Naive thymus-derived CD8-positive, alpha-beta T cell (primary cell): ENCODE measurements around the gene GPR3. TPM values are rescaled to one million over a fixed set of nuclear protein-coding genes. Genes with fewer than 3 reads are reported as not detected.
"Not testable (repeated sequence)": the region's sequence is repeated elsewhere in the genome, so short reads cannot be mapped to it uniquely, and the experiment has no call there.

Source experiments
- ATAC-seq, 2 donors: fragments of 150-1000 bp; cut with Tn5 transposase in 1 of 2; sonication (Bioruptor Pico), chemical (Tn5 transposase) in 1 of 2; 1 replicate in 1 of 2; 2 replicates in 1 of 2; pipeline ENCODE4 v1.10.0; 2021; ENCODE audit warnings: mild to moderate bottlenecking in 2 of 2, moderate library complexity in 2 of 2
- POLR2A ChIA-PET: fragments of 350-600 bp; sonication (Branson Sonifier 250); formaldehyde crosslinking; loops from one replicate; lab custom pipeline; 2021; ENCODE audit warnings: antibody characterized with exemption; lab: Charles Lee
- DNase-seq, 10 donors: peaks; one replicate each; pipeline versions ENCODE4 v3.0.0 to v3.0.0-alpha.2; 2020 to 2022
- H3K27ac Mint-ChIP-seq, 10 donors: one replicate each; pipeline ENCODE4 v1.8.0; 2020 to 2022; ENCODE audit warnings: mild to moderate bottlenecking in 10 of 10, mixed read lengths in 10 of 10, moderate library complexity in 4 of 10, inconsistent platforms in 1 of 10
- H3K27me3 Mint-ChIP-seq, 5 donors: one replicate each; pipeline ENCODE4 v1.8.0; 2021 to 2022; ENCODE audit warnings: mixed read lengths in 5 of 5
- H3K36me3 Mint-ChIP-seq, 3 donors: one replicate each; pipeline ENCODE4 v1.8.0; 2020 to 2022; ENCODE audit warnings: mixed read lengths in 3 of 3, mild to moderate bottlenecking in 2 of 3, inconsistent platforms in 1 of 3
- H3K4me1 Mint-ChIP-seq, 4 donors: one replicate each; pipeline ENCODE4 v1.8.0; 2021 to 2022; ENCODE audit warnings: mixed read lengths in 4 of 4
- H3K4me3 Mint-ChIP-seq, 10 donors: one replicate each; pipeline ENCODE4 v1.8.0; 2020 to 2022; ENCODE audit warnings: mild to moderate bottlenecking in 10 of 10, mixed read lengths in 10 of 10, moderate library complexity in 6 of 10, inconsistent platforms in 1 of 10
- H3K9me3 Mint-ChIP-seq, 9 donors: one replicate each; pipeline ENCODE4 v1.8.0; 2020 to 2022; ENCODE audit warnings: mixed read lengths in 9 of 9, mild to moderate bottlenecking in 3 of 9, inconsistent platforms in 1 of 9, moderate library complexity in 1 of 9
- polyA plus RNA-seq, 3 donors: library from polyadenylated mRNA; unstranded; fragments of 300-500 nt; fragmentation: Illumina TruSeq; gene quantifications; one replicate each; pipeline ENCODE4 v1.2.3, GENCODE V29; 2021
- total RNA-seq, 8 experiments: library from RNA in 2 of 8; stranded (reverse) in 2 of 8; gene quantifications; one replicate each; pipeline ENCODE4 v1.2.3 and lab custom pipeline; 2021 to 2026

The GPR3 gene
- total and polyA plus RNA-seq, 5 experiments from 2014 or later, result 0.10 to 0.28 TPM; not detected in 3

DNA sequence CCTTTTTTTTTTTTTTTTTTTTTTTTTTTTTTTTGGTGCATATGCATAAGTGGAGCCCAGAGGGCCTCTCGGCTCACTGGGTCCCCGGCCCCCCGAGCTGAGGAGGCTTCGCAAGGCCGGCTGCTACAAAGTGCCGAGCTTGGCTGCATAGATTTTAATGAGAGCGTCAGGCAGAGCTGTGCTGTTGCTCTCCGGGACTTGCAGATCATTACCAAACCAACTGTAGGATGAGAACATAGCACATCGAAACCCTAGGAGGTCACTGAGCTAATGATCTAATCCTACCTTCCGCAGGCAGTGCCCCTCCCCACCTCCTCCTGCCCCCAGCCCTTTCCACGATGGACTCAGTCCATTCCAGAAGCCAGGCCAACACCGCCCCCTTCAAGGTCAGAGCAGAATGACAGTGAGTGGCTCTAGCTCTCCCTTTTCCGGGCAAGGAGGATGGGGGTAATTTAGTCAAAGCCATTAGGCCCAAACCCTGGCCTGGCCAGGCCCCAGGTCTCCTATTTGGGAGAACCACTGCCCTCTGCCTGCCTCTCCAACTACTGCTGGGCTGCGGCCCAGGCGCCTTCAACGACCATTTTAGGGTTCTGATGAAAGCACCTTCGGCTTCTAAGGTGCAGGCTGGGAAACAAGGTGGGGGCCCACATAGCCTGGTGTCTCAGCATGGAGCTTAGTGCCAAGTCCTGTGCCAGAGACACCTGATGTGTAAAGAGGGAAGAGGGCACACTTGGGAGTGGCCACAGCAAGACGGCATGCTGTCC is 13.4 kb downstream of the GPR3 start:
- H3K27me3 Mint-ChIP-seq, H3K9me3 Mint-ChIP-seq, ATAC-seq, H3K4me3 Mint-ChIP-seq, DNase-seq: not testable (repeated sequence)
- POLR2A ChIA-PET, result interaction anchor here (0.8 to 0.9 kb wide), 2 partner anchors 12 to 25 kb away, joined by 3 read pairs; no protein-coding TSS in a partner anchor
- peaks cover 0 to 37% (median 3%) of the 10 kb centered on the region in 3 donors for H3K36me3 Mint-ChIP-seq
- peak overlapping the region in 4 of 10 donors; percentile 14 to 86 (median 54) for H3K27ac Mint-ChIP-seq
- H3K4me1 Mint-ChIP-seq, result peaks cover 12 to 52% (median 23%) of the 10 kb centered on the region in 4 donors

GRCh38 chr1:27406362-27406680 is 13.9 kb downstream of the GPR3 start:
- Mint-ChIP-seq H3K4me3 (no peak overlapping the region), H3K9me3 (no peaks in the 10 kb centered on the region), H3K4me1 (peaks cover 12 to 52% (median 23%) of the 10 kb centered on the region in 4 donors), H3K36me3 (peaks cover 0 to 43% (median 3%) of the 10 kb centered on the region in 3 donors), H3K27ac (peak overlapping the region in 3 of 10 donors; percentile 50 to 86 (median 58)), H3K27me3 (no peaks in the 10 kb centered on the region)
- ATAC-seq (no peak), DNase-seq (no peak)
- POLR2A ChIA-PET, result interaction anchor here (0.8 kb wide), 1 partner anchor 11 kb away, joined by 3 read pairs; no protein-coding TSS in a partner anchor

DNA sequence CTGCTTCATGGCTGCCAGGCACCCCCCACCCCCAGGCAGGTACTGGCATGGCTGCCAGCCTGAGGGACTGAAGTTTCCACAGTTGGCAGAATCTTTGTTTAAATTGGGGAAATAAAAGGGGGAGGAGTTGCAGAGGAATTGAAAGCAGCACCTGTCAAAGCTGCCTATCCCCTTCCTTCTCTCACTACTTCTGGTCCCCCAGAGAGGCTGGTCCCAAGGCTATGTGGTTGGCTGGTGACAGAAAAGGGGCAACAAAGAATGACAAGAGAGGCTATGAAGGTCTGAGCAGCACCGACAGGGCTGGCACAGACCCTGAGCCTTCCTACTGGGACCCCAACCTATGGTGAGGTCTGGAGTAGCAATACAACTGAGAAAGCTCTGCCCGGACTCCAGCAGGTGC is 14.4 kb downstream of the GPR3 start:
- H3K4me1 Mint-ChIP-seq, result peaks cover 12 to 47% (median 21%) of the 10 kb centered on the region in 4 donors
- DNase-seq, H3K4me3 Mint-ChIP-seq, H3K27me3 Mint-ChIP-seq, H3K9me3 Mint-ChIP-seq, ATAC-seq, POLR2A ChIA-PET: not testable (repeated sequence)
- peak overlapping the region in 4 of 10 donors; percentile 25 to 56 (median 46) for H3K27ac Mint-ChIP-seq
- H3K36me3 Mint-ChIP-seq, result peaks cover 0 to 45% (median 3%) of the 10 kb centered on the region in 3 donors

DNA sequence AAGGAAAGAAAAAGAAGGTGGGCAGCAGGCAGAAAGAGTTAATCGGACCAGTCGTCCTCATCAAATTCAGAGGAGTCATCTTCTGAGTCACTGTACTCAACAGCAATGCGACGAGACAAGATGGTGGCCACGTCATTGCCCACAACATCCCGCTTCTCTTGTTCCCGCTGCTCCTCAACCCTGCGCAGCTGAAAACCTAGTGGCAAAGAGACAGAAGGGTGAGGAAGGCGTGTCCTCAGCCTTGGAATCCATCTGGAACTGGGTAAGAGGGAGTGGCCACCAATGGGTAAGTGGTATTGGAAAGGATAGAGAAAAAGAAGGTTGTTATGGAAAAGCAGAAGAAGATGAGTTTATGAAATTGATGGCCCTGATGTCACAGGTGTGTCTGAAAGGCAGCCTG is 15.7 kb downstream of the GPR3 start:
- POLR2A ChIA-PET, result no interaction called here
- peaks cover 8 to 33% (median 12%) of the 10 kb centered on the region in 4 donors for H3K4me1 Mint-ChIP-seq
- no peak for ATAC-seq
- H3K27ac Mint-ChIP-seq, result peak overlapping the region in 5 of 10 donors; percentile 22 to 69 (median 56)
- no peaks in the 10 kb centered on the region for H3K9me3 Mint-ChIP-seq
- no peaks in the 10 kb centered on the region for H3K27me3 Mint-ChIP-seq
- H3K36me3 Mint-ChIP-seq, result peaks cover 0 to 58% (median 8%) of the 10 kb centered on the region in 3 donors
- H3K4me3 Mint-ChIP-seq, result no peak overlapping the region
- no peak for DNase-seq

GRCh38 chr1:27409669-27410068 is 17.2 kb downstream of the GPR3 start:
- H3K27ac Mint-ChIP-seq, result peak overlapping the region in 1 of 10 donors; percentile 62
- ATAC-seq, result no peak
- peaks cover 3 to 73% (median 8%) of the 10 kb centered on the region in 3 donors for H3K36me3 Mint-ChIP-seq
- DNase-seq, result no peak
- H3K4me3 Mint-ChIP-seq, result no peak overlapping the region
- POLR2A ChIA-PET, result interaction anchor here (1.2 kb wide), 1 partner anchor 72 kb away, joined by 3 read pairs; no protein-coding TSS in a partner anchor
- H3K27me3 Mint-ChIP-seq, result no peaks in the 10 kb centered on the region
- H3K9me3 Mint-ChIP-seq, result no peaks in the 10 kb centered on the region
- peaks cover 0 to 18% (median 1%) of the 10 kb centered on the region in 4 donors for H3K4me1 Mint-ChIP-seq

GRCh38 chr1:27410709-27411108 is 18.3 kb downstream of the GPR3 start:
- Mint-ChIP-seq H3K4me1 (peaks cover under 1 to 19% (median 3%) of the 10 kb centered on the region in 4 donors), H3K27ac (peak overlapping the region in 4 of 10 donors; percentile 11 to 48 (median 34)), H3K36me3 (peaks cover 11 to 83% (median 16%) of the 10 kb centered on the region in 3 donors), H3K9me3 (no peaks in the 10 kb centered on the region), H3K27me3 (no peaks in the 10 kb centered on the region), H3K4me3 (no peak overlapping the region)
- DNase-seq, result no peak
- POLR2A ChIA-PET, result interaction anchor here (0.5 to 1.3 kb wide), 3 partner anchors 12 to 94 kb away, joined by 3 to 7 read pairs (median 3); no protein-coding TSS in a partner anchor
- no peak for ATAC-seq

GRCh38 chr1:27412502-27412901 is 20.1 kb downstream of the GPR3 start:
- DNase-seq (no peak), ATAC-seq (no peak)
- H3K4me3 Mint-ChIP-seq, result no peak overlapping the region
- H3K36me3 Mint-ChIP-seq, result peaks cover 14 to 95% (median 21%) of the 10 kb centered on the region in 3 donors
- POLR2A ChIA-PET, result interaction anchor here (0.8 kb wide), 1 partner anchor 100 kb away, joined by 3 read pairs; no protein-coding TSS in a partner anchor
- peaks cover 11 to 25% (median 16%) of the 10 kb centered on the region in 4 donors for H3K4me1 Mint-ChIP-seq
- no peaks in the 10 kb centered on the region for H3K27me3 Mint-ChIP-seq
- H3K9me3 Mint-ChIP-seq, result no peaks in the 10 kb centered on the region
- peak overlapping the region in 1 of 10 donors; percentile 15 for H3K27ac Mint-ChIP-seq

DNA sequence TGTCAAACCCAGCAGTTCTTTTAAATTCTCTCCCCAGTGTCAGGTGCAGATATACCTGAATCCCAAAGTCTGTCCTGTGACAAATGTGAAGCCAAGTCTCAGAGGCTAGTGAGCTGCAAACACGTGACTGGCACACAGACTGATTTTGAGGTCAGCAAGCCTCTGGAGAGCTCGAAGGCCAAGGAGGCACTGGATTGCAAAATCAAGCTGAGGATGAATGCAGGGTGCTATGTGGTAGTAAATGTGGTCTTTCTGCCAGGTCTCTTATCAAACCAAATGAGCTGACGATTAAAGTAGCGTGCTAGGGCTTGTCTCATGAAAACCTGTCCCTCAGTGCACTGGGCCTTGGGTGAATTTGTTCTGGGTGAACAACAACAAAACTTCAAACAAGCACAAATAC is 20.6 kb downstream of the GPR3 start:
- ATAC-seq, result no peak
- no peaks in the 10 kb centered on the region for H3K9me3 Mint-ChIP-seq
- H3K36me3 Mint-ChIP-seq, result peaks cover 14 to 95% (median 21%) of the 10 kb centered on the region in 3 donors
- POLR2A ChIA-PET, result interaction anchor here (0.8 kb wide), 1 partner anchor 100 kb away, joined by 3 read pairs; no protein-coding TSS in a partner anchor
- H3K4me3 Mint-ChIP-seq, result no peak overlapping the region
- no peaks in the 10 kb centered on the region for H3K27me3 Mint-ChIP-seq
- H3K27ac Mint-ChIP-seq, result peak overlapping the region in 1 of 10 donors; percentile 6
- no peak for DNase-seq
- peaks cover 11 to 27% (median 17%) of the 10 kb centered on the region in 4 donors for H3K4me1 Mint-ChIP-seq

DNA sequence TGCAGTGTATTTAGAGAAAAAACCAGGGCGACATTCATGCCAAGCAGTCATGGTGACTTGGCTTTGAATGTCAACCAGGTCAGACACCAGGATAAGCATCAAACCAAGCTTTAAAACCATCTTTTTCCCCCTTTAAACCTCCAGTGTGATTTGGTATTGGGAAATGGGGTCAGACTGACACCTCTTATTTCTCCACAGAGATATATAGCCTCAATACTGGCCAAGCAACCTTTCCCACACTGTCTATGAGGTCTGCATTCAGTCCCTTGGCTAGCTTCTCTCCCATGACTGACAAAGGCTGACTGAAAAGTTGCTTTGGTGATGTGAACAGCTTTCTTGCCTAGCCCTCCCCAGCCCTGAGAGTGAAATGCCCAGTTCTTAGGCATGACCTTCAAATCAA is 21.7 kb downstream of the GPR3 start:
- Mint-ChIP-seq H3K4me3 (no peak overlapping the region), H3K36me3 (peaks cover 14 to 95% (median 23%) of the 10 kb centered on the region in 3 donors), H3K9me3 (no peaks in the 10 kb centered on the region), H3K27ac (peak overlapping the region in 1 of 10 donors; percentile 82), H3K4me1 (peaks cover 14 to 38% (median 26%) of the 10 kb centered on the region in 4 donors), H3K27me3 (no peaks in the 10 kb centered on the region)
- DNase-seq (no peak), ATAC-seq (no peak)
- POLR2A ChIA-PET, result interaction anchor here (2.8 kb wide), 1 partner anchor 16 kb away, joined by 9 read pairs; no protein-coding TSS in a partner anchor

GRCh38 chr1:27416387-27417111 is 24.1 kb downstream of the GPR3 start:
- Mint-ChIP-seq H3K9me3 (no peaks in the 10 kb centered on the region), H3K27ac (peak overlapping the region in 4 of 10 donors; percentile 18 to 75 (median 44)), H3K4me3 (no peak overlapping the region), H3K36me3 (peaks cover 14 to 73% (median 23%) of the 10 kb centered on the region in 3 donors), H3K27me3 (no peaks in the 10 kb centered on the region), H3K4me1 (peaks cover 16 to 46% (median 35%) of the 10 kb centered on the region in 4 donors)
- DNase-seq, result peak in 8 of 10 donors; percentile 34 to 78 (median 56)
- POLR2A ChIA-PET, result interaction anchor here (0.9 to 2.8 kb wide), 5 partner anchors 11 to 244 kb away, joined by 3 to 9 read pairs (median 6); partner anchors contain the start of gene WASF2
- peak; percentile 66 to 70 for ATAC-seq

- Mint-ChIP-seq H3K27ac (peak overlapping the region in 4 of 10 donors; percentile 28 to 81 (median 63)), H3K4me1 (peaks cover 20 to 57% (median 44%) of the 10 kb centered on the region in 4 donors), H3K9me3 (no peaks in the 10 kb centered on the region), H3K27me3 (no peaks in the 10 kb centered on the region), H3K4me3 (no peak overlapping the region), H3K36me3 (peaks cover 14 to 65% (median 18%) of the 10 kb centered on the region in 3 donors)
- ATAC-seq (no peak), DNase-seq (no peak)
- POLR2A ChIA-PET, result interaction anchor here (0.6 to 2.5 kb wide), 3 partner anchors 10 to 73 kb away, joined by 3 to 8 read pairs (median 3); partner anchors contain the start of gene WASF2
Observed at GRCh38 chr1:27417713-27418112, 25.3 kb downstream of the GPR3 start.
